HG03280 (cell line): Measurements from ENCODE around the gene VEGFB.

Experiments
- ATAC-seq: cut with Tn5 transposase; IDR thresholded peaks from one replicate; pipeline ENCODE4 v1.9.1; 2021; ENCODE audit warnings: mild to moderate bottlenecking, moderate library complexity; ENCODE audit not compliant: unreplicated experiment

The VEGFB gene

GRCh38 chr11:64210301-64211020 lies 23.9 kb upstream of the VEGFB start:
- ATAC-seq = no peak

DNA sequence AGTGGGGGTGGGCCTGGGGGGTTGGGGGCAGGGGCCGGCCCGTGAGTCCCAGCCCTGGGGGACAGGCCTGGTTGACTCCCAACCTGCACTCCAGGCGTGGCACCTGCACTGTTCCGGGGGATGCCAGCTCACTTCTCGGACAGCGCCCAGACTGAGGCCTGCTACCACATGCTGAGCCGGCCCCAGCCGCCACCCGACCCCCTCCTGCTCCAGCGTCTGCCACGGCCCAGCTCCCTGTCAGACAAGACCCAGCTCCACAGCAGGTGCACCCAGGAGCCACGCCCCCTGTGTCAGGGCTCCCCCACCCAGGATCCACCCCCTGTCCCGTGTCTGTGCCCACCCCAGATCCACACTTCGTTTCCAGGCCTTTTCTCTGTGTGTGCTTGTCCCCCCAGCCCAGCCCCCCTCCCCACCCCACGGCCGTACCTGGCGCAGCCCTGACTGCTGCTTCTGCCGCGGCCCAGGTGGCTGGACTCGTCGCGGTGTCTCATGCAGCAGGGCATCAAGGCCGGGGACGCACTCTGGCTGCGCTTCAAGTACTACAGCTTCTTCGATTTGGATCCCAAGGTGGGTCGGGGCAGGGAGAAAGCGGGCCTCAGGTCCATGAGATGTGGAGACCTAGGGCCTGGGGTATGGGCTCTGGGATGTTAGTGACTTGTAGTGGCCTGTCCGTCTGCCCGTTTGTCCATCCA lies 23.1 kb upstream of the VEGFB start:
- ATAC-seq = no peak

DNA sequence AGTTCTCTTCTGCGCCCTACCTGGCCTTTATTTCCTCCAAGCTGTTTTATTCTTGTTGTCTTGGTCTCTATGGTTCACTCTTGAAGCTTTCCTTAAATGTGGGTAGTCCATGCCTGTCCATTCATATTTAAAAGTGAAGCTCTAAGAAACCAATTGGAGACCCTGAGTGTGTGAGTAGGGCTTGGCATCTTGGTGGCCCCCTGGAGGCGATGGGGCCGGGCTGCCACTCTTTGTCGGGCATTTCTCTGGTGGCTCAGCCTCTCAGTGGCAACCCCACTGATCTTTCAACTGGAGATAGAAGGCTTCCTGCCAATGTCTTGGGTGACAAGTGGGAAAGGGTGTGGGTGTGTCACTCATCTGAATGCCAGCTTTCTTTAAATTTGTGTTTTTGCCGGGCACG lies 17.5 kb upstream of the VEGFB start:
- ATAC-seq = no peak

GRCh38 chr11:64218628-64219353 lies 15.6 kb upstream of the VEGFB start:
- no peak for ATAC-seq

DNA sequence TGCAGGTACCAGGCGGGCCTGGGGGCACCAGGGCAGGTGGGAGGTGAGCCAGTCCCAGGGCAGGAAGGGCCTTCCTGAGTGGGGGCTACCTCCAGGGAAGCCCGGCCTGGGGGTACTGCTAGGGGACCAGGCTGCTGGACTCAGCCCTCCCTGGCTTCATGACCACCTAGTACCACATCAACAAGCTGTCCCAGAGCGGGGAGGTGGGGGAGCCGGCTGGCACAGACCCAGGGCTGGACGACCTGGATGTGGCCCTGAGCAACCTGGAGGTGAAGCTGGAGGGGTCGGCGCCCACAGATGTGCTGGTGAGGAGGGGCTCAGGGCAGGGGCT lies 15.1 kb upstream of the VEGFB start:
- ATAC-seq = no peak

GRCh38 chr11:64219755-64220154 lies 14.6 kb upstream of the VEGFB start:
- no peak for ATAC-seq

- no peak for ATAC-seq
Observed at GRCh38 chr11:64220271-64220670, 14.1 kb upstream of the VEGFB start.

DNA sequence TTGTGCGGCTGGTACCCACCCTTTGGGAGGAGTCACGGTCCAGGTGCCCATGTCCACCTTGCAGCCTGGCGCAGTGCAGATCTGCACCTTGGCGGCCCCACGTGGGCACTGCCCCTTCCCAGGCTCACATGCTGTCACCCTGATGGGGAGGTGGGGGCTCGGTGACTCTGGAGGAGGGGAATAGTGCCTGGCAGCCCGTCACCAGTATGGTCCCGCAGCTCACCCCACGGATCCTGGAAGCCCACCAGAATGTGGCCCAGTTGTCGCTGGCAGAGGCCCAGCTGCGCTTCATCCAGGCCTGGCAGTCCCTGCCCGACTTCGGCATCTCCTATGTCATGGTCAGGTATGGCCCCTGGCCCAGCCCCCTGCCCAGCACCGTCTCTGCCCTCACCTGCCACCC lies 13.6 kb upstream of the VEGFB start:
- no peak for ATAC-seq

DNA sequence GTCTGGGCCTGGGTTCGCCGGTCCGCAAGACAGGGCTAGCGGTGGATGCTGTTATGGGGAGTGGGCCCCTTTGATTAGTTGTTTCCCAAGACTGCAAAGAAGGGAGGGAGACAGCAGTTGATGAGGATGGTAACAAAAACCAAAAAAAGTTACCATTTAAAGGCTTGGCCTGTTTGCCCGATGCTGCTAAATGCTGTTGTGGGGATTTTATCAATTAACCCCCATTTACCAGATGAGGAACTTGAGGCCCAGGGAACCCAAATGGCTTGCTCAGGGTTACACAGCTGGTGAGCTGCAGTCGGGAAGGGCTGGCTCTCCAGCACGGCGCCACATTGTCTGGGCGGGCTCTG lies 11.8 kb upstream of the VEGFB start:
- ATAC-seq = no peak

- no peak for ATAC-seq
Observed at GRCh38 chr11:64223001-64223651, 11.3 kb upstream of the VEGFB start.

GRCh38 chr11:64224151-64224890 lies 10.1 kb upstream of the VEGFB start:
- ATAC-seq = no peak

DNA sequence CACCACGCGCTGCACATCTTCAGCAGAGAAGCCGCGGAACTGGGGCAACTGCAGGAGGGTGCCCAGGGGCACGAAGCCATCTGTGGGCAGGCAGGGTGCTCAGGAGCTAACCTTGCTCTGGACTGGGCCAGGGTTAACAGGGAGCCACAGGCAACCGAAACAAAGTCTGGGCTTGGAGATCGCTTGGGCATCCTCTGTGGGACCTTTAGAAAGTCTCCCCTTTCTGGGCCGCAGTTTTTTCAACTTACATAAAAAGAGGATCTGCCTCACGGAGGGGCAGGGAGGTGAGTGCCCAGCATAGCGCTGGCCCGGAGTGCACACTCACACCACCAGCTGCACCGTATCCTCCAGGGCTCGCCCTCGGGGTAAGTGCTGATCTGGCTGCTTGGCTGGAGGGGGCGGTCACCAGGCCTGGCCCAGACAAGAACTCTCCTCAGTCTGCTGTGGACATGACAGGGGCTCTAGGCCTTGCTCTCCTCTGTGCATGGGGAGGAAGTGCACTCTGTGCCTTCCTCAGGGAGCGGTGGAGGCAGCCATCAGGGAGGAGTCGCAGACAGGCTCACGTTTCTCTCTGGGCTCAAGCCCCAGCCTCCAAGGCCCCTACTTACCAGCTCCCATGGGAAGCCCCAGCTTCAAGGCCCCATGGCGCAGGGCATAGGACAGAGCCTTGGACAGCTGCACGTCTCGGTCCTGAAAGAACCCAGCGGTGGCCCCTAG lies 9.3 kb upstream of the VEGFB start:
- ATAC-seq = no peak

DNA sequence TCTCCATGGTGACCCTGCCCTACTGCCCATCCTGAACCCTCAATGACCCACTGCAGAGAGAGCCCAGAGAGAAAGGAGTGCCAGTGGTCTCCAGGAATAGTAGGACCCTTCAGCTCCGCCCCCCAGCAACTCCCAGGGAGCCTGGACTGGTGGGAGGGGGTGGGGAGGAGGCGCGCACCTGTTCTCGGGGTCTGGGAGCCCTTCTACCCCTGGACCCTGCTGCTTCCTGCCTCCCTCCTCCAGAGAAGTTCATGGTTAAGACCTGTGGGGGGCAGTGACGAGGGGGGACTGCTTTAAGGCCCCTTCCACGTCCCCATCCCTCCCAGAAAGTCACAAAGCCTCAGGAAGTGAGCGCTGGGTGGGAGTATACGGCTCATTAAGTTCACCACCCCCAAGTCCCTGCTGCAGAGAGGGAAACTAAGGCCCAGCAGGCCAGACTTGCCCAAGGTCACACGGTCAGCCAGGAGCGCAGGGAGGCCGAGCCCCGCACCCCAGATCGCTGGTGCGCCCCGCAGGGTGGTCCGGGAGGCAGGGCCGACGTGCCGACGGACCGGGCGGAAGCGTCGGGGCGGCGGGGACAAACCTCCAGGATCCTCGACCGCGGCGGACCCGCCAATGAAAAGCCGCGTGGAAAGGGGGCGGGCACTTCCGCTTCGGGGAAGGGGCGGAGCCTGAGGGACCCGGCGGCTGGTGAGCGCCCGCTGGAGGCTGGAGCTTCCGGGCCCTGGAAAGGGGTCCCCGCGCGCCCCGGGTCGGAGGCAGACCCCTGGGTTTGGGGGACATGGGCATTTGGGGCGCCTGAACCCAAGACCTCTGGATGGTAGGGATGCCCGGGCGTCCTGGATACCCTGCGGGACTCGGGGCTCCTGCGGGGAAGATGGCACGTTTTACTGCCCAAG lies 8.5 kb upstream of the VEGFB start, which contains the start of the genes NUDT22 and TRPT1:
Gene NUDT22, plus strand, starts transcription at position 667 of the 899 bp plus-strand sequence. CDS start 379 bp downstream, outside the sequence.
Gene TRPT1, minus strand, starts transcription at position 579 of the 899 bp plus-strand sequence. Its CDS starts 326 bp downstream, at position 253.
- peak; percentile 47 for ATAC-seq

- ATAC-seq = peak; percentile 15
Observed at GRCh38 chr11:64226507-64227051, 7.8 kb upstream of the VEGFB start.

DNA sequence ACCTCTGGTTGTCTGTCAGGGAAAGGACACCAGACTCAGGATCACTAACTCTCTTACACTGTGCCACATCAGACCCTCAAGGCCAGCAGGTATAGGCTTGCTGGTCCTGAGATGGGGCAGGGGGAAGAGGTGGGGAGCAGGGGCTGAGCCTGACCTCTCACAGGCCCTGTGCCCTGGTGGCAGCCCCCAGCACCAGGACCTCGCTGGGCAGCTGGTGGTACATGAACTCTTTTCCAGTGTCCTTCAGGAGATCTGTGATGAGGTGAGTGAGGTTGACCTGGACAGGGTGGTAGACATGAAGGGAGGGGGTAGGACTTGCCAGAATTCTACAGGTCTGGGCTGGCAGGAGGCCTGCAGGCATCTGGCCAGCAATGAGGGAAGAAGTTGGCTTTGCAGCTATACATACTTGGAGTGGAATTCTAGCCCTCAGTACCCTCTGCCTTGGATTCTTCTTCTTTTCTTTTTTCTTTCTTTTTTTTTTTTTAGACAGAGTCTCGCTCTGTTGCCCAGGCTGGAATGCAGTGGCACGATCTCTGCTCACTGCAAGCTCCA lies 6.9 kb upstream of the VEGFB start:
- ATAC-seq = no peak

DNA sequence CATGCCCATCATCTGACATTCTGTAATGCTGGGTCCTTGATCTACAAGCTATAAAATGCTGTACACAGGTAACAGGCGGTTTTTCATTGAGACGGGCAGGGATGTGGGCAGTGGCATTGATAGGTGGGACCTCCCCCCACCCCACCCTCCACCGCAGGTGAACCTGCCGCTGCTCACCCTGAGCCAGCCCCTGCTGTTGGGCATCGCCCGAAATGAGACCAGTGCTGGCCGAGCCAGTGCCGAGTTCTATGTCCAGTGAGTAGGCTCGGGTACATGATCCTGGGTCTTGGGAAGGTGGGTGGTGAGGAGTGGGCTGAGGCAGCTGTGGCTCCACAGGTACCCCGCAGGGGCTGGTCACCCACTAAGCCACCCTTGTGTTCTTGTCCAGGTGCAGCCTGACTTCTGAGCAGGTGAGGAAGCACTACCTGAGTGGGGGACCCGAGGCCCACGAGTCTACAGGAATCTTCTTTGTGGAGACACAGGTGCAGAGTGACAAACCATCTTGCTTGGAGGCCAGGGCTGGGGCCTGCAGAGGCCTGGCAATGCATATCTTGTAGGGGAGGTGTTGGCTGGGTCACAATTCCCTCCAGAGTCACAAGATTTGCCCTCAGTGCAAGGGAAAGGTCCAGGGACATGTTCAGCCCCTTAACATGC lies 5.2 kb upstream of the VEGFB start:
- ATAC-seq = no peak

GRCh38 chr11:64229744-64230170 lies 4.6 kb upstream of the VEGFB start:
- ATAC-seq = no peak
